CD4-positive, alpha-beta T cell (primary cell): ENCODE results near the gene LBHD2. TPM values are rescaled to one million over a fixed set of nuclear protein-coding genes. Genes with fewer than 3 reads are reported as not detected.

Experiments used
- ATAC-seq: fragments of 200-7000 bp; cut with Tn5 transposase; one replicate; pipeline ENCODE4 v1.10.0; 2022; ENCODE audit warnings: mild to moderate bottlenecking; ENCODE audit not compliant: poor library complexity
- CTCF ChIA-PET: fragments of 350-600 bp; sonication (Branson Sonifier 250); formaldehyde crosslinking; loops from one replicate; lab custom pipeline; 2021; ENCODE audit warnings: antibody characterized with exemption, inconsistent platforms; lab: Charles Lee
- POLR2A ChIA-PET: fragments of 350-600 bp; sonication (Branson Sonifier 250); formaldehyde crosslinking; loops from one replicate; lab custom pipeline; 2021; ENCODE audit warnings: antibody characterized with exemption, inconsistent platforms; lab: Charles Lee
- DNase-seq, 14 experiments: peaks; one replicate each; pipeline ENCODE4 v3.0.0-alpha.2; 2013 to 2020; ENCODE audit warnings: mixed read lengths in 2 of 14
- H3K27ac ChIP-seq, 2 donors: one replicate each; pipeline versions ENCODE4 v1.5.1 to v1.7.0; 2013; ENCODE audit warnings: low read length in 2 of 2, low read depth in 1 of 2, mild to moderate bottlenecking in 1 of 2
- H3K27me3 ChIP-seq, 2 experiments: 1 replicate in 1 of 2; 2 replicates in 1 of 2; pipeline versions ENCODE4 v1.6.1 to v1.7.0; 2013; ENCODE audit warnings: low read length in 2 of 2, control low read depth in 1 of 2, mild to moderate bottlenecking in 1 of 2, moderate library complexity in 1 of 2; ENCODE audit not compliant: insufficient read depth in 2 of 2, control insufficient read depth in 1 of 2
- H3K36me3 ChIP-seq: one replicate; pipeline ENCODE4 v1.6.1; 2013; ENCODE audit warnings: low read length, control low read depth; ENCODE audit not compliant: insufficient read depth
- H3K4me1 ChIP-seq: one replicate; pipeline ENCODE4 v1.6.1; 2013; ENCODE audit warnings: low read length, control low read depth; ENCODE audit not compliant: insufficient read depth
- H3K4me3 ChIP-seq: one replicate; pipeline ENCODE4 v1.5.1; 2013; ENCODE audit warnings: mild to moderate bottlenecking, low read length, moderate library complexity
- H3K9me3 ChIP-seq, 2 experiments: 1 replicate in 1 of 2; 2 replicates in 1 of 2; pipeline versions ENCODE4 v1.6.1 to v1.7.0; 2013; ENCODE audit warnings: low read length in 2 of 2, mild to moderate bottlenecking in 2 of 2, control low read depth in 1 of 2, moderate library complexity in 1 of 2; ENCODE audit not compliant: control insufficient read depth in 1 of 2, insufficient read depth in 1 of 2
- H3K27ac Mint-ChIP-seq: one replicate; pipeline ENCODE4 v1.8.0; 2020; ENCODE audit warnings: mixed read lengths
- H3K27me3 Mint-ChIP-seq: one replicate; pipeline ENCODE4 v1.8.0; 2021; ENCODE audit warnings: mixed read lengths
- H3K36me3 Mint-ChIP-seq: one replicate; pipeline ENCODE4 v1.8.0; 2021; ENCODE audit warnings: low read depth, mixed read lengths
- H3K4me1 Mint-ChIP-seq: one replicate; pipeline ENCODE4 v1.8.0; 2021; ENCODE audit warnings: low read depth, mixed read lengths
- H3K4me3 Mint-ChIP-seq: one replicate; pipeline ENCODE4 v1.8.0; 2020; ENCODE audit warnings: mild to moderate bottlenecking, mixed read lengths
- H3K9me3 Mint-ChIP-seq: one replicate; pipeline ENCODE4 v1.8.0; 2020; ENCODE audit warnings: mixed read lengths
- intact Hi-C, 2 experiments: fragments of 100-400 bp; cut with DNase I in 1 of 2; cut with micrococcal nuclease in 1 of 2; formaldehyde crosslinking; loops; one replicate each; pipeline versions ENCODE4 v1.15.1 to v1.9.0; 2023 to 2025; cut with DNase I, micrococcal nuclease
- total RNA-seq, 174 experiments: library from RNA in 2 of 174; stranded (reverse) in 2 of 174; gene quantifications; one replicate each; pipeline ENCODE4 v1.2.3 and lab custom pipeline; 2021 to 2026
- TF ChIP-seq, protein P1 (sequence below): fragments of 200-600 bp; IDR thresholded peaks from one replicate; pipeline ENCODE4 v1.8.0; 2022; ENCODE audit warnings: antibody characterized with exemption, mild to moderate bottlenecking

LBHD2 gene
- total RNA-seq, 2 experiments from 2014 or later, result not detected

DNA sequence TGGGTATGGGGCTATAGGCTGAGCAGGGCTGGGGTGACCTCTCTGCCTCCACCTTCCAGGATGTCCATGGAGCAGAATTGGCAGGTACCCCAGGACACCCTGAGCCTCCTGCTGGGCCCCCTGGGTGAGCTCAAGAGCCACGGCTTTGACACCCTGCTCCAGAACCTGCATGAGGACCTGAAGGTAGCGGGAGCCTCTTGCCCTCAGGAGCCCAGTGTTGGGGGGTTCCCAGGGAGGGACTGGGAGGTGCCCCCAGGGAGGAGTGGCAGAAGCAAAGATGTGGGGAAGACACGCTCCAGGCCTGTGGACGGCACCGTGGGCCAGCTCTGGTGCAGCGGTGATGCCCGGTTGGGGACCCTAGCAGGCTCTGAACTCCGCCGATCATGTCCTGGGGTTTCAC, 47.6 kb downstream of the LBHD2 start:
- ChIA-PET POLR2A (no interaction called here), CTCF (no interaction called here)
- intact Hi-C loops, result no loop called here
- Histone ChIP-seq H3K36me3 (no peaks in the 10 kb centered on the region), H3K4me3 (no peak overlapping the region), H3K27me3 (no peaks in the 10 kb centered on the region), H3K9me3 (no peaks in the 10 kb centered on the region), H3K27ac (no peak overlapping the region), H3K4me1 (no peaks in the 10 kb centered on the region)
- H3K27ac Mint-ChIP-seq, result no peak overlapping the region
- H3K4me3 Mint-ChIP-seq, result no peak overlapping the region
- TF ChIP-seq, protein P1, sequence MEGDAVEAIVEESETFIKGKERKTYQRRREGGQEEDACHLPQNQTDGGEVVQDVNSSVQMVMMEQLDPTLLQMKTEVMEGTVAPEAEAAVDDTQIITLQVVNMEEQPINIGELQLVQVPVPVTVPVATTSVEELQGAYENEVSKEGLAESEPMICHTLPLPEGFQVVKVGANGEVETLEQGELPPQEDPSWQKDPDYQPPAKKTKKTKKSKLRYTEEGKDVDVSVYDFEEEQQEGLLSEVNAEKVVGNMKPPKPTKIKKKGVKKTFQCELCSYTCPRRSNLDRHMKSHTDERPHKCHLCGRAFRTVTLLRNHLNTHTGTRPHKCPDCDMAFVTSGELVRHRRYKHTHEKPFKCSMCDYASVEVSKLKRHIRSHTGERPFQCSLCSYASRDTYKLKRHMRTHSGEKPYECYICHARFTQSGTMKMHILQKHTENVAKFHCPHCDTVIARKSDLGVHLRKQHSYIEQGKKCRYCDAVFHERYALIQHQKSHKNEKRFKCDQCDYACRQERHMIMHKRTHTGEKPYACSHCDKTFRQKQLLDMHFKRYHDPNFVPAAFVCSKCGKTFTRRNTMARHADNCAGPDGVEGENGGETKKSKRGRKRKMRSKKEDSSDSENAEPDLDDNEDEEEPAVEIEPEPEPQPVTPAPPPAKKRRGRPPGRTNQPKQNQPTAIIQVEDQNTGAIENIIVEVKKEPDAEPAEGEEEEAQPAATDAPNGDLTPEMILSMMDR, result no peak
- no peaks in the 10 kb centered on the region for H3K9me3 Mint-ChIP-seq
- ATAC-seq, result no peak
- H3K36me3 Mint-ChIP-seq, result no peaks in the 10 kb centered on the region
- H3K27me3 Mint-ChIP-seq, result peaks cover 10% of the 10 kb centered on the region
- DNase-seq, result no peak
- no peaks in the 10 kb centered on the region for H3K4me1 Mint-ChIP-seq

- TF ChIP-seq, protein P1, result no peak
- POLR2A ChIA-PET, result no interaction called here
- intact Hi-C loops, result no loop called here
- Mint-ChIP-seq H3K4me1 (no peaks in the 10 kb centered on the region), H3K27ac (no peak overlapping the region), H3K36me3 (no peaks in the 10 kb centered on the region), H3K4me3 (no peak overlapping the region), H3K27me3 (peaks cover 10% of the 10 kb centered on the region), H3K9me3 (no peaks in the 10 kb centered on the region)
- Histone ChIP-seq H3K36me3 (no peaks in the 10 kb centered on the region), H3K27ac (no peak overlapping the region), H3K9me3 (no peaks in the 10 kb centered on the region), H3K4me3 (no peak overlapping the region), H3K27me3 (no peaks in the 10 kb centered on the region), H3K4me1 (no peaks in the 10 kb centered on the region)
- CTCF ChIA-PET, result no interaction called here
- DNase-seq, result no peak
- ATAC-seq, result no peak
Measured at GRCh38 chr14:103132381-103133209, 48.6 kb downstream of the LBHD2 start.

GRCh38 chr14:103133210-103134140, 49.5 kb downstream of the LBHD2 start:
- Mint-ChIP-seq H3K36me3 (no peaks in the 10 kb centered on the region), H3K27me3 (peaks cover 9% of the 10 kb centered on the region), H3K27ac (no peak overlapping the region), H3K4me3 (no peak overlapping the region), H3K4me1 (no peaks in the 10 kb centered on the region), H3K9me3 (no peaks in the 10 kb centered on the region)
- no peaks in the 10 kb centered on the region for H3K4me1 ChIP-seq
- TF ChIP-seq, protein P1, result no peak
- POLR2A ChIA-PET, result no interaction called here
- H3K36me3 ChIP-seq, result no peaks in the 10 kb centered on the region
- ATAC-seq, result no peak
- DNase-seq, result no peak
- H3K27ac ChIP-seq, result no peak overlapping the region
- H3K4me3 ChIP-seq, result no peak overlapping the region
- CTCF ChIA-PET, result no interaction called here
- intact Hi-C loops, result no loop called here
- H3K27me3 ChIP-seq, result no peaks in the 10 kb centered on the region
- H3K9me3 ChIP-seq, result no peaks in the 10 kb centered on the region
